DMS53 treated with DMSO at 0.1 percent for 48 hours (cell line): ENCODE results near the gene COLEC11.

Experiments
- DNase-seq: peaks from one replicate; lab custom pipeline; 2025; ENCODE audit not compliant: unreplicated experiment; lab: John Stamatoyannopoulos, UW

COLEC11 gene

DNA sequence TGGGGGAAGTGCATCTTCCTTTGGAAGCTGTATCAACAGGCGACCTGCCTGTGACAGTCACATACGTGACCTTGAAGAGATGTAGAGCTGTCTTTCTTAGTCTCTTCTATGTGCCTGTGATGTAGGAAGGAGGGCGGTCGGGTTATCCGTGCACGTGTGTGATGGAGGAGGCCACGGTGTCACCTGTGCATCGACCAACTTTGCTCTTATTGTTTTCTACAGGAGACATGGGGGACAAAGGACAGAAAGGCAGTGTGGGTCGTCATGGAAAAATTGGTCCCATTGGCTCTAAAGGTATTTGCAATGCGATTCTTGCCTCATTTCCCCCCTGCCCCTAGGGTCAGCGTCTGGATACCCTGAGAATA lies 42.4 kb downstream of the COLEC11 start:
- DNase-seq: no peak

DNA sequence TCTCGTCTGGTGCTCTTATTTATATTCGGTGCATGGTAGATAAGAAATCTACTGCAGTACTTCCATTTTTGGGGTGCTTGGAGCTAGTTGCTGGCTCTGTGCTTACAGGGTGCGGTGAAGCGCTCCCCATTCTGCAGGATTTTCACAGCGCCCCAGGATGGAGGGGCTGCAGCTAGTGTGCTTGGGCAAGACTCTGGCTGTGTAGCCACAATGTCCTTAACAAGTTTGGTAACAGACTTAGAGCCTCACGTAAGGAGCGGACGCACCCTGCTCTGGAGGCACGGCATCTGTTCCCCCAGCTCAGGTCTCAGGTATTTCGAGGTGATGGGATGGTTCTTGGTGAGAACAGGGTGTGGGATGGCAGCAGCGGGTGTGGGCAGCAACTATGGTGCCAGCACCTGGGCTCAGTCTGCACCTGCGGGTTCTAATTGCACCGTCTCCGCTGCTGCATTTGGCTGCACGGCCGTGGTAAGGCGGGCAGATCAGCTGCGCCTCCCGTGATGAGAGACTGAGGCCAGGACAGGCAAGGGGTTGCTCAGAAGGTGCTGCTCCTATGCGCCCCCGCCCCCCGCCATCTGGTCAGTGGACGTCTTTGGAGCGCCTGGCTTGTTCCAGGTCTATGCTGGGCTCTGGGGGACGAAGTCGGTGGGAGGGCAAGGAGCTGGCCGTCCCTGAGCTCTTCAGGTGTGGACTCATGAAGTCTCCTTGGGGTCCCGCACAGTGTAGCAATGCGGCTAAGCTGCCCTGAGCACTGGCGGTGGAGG lies 43.0 kb downstream of the COLEC11 start:
- DNase-seq: no peak

DNA sequence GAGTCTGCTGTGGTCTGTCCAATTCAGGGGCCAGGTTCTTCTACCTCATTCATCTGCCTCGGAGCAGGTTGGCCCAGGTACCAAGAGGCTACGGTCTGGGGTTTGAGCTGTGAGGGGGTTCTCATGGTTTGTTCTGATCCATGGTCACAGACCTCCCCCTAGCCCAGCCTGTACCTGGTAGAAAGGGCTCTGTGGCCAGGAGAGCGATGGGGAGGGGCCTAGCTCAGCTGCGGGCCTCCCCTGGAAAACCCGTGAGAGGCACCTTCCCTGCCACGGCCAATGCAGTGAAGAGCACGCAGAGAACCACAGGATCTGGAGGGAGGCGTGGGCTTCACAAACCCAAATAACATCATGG lies 43.5 kb downstream of the COLEC11 start:
- no peak for DNase-seq

DNA sequence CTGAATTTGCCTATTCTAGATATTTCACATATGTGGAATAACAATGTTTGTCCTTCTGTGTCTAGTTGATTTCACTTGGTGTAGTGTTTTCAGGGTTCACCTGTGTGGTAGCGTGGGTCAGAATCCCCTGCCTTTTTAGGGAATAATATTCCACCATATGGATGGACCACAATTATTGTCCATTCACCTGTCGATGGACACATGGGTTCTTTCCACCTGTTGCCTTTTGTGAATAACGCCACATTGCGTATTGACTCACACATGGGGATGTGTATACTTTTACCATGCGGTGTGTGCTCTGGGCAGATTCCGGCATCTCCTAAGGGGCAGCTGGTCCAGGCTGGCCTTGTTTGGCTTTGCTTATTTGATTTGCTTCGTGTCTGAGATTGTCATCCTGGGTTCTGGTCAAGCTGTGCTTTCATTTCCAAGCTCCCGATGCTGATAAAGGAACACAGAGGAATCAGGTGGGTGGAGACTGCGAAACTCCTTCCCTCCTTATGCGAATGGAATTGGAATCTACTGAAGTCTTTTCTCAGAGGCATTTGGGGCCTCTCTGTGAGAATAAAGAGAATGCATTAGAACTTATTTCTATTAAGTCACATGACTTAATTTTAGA lies 44.2 kb downstream of the COLEC11 start:
- no peak for DNase-seq

DNA sequence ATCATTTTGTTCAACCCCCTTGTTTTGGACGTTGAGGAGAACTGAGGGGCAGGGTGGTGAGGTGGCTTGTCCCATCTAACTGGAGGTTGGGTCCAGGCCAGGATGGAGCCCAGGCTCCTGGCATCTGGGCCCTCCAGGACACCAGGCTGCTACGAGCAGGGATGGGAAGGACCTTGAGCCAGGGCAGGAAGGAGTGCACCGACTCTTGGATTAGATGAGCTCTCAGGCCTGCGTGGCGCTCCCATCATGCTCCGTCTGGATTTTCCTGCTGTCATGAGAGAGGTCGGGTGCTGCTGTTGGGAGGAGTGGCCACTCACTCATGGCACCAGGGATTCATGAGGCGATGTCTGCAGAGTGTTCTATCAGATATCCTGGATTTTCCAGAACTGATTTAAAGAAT lies 44.7 kb downstream of the COLEC11 start:
- no peak for DNase-seq

DNA sequence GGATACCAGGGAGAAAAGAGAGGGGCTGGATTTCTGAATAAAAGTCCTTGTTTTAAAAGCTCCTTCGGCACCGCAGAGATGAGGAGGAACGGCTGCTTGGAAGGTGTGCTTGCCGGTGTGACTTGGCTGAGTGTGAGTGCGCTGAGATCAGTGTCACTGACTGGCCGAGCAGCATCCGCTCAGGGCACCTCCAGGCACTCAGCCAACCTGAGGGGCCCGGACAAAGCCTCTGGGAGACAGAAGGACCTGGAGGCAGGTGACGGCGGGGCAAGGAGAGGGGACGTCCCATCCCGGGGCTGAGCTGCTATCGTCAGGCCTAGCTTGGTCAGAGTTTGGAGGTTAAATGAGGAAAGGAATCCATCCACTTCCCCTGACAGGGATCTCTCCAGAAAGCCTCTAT lies 46.3 kb downstream of the COLEC11 start:
- DNase-seq: no peak

DNA sequence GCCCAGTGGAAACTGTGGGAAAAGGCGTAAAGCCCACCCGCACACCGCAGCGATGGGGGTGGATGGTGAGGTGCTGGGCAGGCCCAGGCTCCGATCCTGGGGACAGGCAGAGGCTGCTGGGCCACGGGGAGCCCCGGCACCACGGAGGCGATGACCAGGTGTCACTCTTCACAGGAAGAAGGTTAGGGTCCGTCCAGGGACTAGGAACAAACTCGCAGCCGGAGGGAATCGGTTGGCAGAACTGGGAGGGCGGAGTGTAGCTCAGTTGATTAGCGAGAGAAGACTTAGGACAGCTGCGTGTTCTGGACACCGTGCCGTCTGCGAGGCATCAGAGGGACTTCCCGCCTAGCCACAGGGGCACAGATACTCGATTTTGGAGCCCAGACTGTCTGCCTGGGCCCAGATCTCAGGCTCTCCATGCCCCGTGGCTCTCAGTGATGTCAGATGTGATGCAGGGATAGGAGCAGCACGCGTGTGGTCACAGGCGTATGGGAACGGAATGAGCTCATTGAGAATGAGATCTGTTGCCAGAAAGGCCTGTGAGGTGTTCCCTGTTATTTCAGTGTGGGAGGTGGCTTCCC lies 47.0 kb downstream of the COLEC11 start:
- no peak for DNase-seq

DNA sequence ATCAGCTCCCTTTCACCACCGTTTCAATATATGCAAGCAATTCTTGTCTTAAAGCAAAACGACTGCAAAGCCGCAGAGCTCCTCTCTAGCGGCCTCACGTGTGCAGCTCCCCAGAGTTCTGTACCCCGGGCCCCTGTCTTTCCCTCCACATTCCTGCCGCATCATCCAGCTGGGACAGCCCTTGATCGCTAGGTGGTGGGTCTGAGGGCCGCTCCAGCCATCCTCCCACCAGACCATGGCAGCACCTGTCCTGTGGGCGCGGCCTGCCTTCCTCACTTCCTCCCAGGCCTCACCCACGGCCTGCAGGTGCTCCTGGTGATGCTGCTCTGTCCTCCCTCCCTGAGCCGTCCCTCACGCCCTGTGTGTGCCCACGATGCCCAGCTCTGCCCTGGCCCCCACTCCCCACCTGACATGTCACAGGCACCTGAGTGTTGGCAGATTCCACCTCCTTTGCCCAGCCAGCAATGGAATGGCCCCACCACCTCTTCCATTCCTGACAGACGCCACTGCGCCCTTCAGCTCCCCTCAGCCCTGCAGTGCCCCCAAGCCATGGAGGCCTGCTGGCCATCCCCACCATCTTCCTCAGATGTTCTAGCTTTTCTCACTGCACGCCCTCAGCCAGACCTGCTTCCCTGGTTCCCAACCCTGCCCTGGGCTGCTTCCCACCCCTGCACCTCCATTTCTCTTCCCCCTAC lies 47.8 kb downstream of the COLEC11 start:
- no peak for DNase-seq

DNA sequence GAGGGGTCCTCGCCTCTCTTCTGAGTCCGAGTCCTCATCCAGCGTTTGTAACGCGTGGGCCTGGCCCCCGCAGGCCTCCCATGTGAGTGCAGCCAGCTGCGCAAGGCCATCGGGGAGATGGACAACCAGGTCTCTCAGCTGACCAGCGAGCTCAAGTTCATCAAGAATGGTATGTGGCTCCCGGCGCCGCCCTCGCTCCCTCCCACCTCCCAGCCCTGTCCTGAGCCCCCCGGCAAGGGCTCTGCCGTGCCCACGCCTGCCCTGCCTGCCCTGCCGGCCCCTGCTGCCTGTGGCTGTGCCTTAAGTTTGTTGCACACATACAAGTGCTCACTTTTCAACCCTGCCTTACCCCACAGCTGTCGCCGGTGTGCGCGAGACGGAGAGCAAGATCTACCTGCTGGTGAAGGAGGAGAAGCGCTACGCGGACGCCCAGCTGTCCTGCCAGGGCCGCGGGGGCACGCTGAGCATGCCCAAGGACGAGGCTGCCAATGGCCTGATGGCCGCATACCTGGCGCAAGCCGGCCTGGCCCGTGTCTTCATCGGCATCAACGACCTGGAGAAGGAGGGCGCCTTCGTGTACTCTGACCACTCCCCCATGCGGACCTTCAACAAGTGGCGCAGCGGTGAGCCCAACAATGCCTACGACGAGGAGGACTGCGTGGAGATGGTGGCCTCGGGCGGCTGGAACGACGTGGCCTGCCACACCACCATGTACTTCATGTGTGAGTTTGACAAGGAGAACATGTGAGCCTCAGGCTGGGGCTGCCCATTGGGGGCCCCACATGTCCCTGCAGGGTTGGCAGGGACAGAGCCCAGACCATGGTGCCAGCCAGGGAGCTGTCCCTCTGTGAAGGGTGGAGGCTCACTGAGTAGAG lies 48.7 kb downstream of the COLEC11 start:
- no peak for DNase-seq

DNA sequence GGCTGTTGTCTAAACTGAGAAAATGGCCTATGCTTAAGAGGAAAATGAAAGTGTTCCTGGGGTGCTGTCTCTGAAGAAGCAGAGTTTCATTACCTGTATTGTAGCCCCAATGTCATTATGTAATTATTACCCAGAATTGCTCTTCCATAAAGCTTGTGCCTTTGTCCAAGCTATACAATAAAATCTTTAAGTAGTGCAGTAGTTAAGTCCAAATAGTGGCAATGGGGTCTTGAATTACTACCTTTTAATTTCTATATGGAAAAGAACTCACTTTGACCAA lies 49.3 kb downstream of the COLEC11 start:
- no peak for DNase-seq

DNA sequence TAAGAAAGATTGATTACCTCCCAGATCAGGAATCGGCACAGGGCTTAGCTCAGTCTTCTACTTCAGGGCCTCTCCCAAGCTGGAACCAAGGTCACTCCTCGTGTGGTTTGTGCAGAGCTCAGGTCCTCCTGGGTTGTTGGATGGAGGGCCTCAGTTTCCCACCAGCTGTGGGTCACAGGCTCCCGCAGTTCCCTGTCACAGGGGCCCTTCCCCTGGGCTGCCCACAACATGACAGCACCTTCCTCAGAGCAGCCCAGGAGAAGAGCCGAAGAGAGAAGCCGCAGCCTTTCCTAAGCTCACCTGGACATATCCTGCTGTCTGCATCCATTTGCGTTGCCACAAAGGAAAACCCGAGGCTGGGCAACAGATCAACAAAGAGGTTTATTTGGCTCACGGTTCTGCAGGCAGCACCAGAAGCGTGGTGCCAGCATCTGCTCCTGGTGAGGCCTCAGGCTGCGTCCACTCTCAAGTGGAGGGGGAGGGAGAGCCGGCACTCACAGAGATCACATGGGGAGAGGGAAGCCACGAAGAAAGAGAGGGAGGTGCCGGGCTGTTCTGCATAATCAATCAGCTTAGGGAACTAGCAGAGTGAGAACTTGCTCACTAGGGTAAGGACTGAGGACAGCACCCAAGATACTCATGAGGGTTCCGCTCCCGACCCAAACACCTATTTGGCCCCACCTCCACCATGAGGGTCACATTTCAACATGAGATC lies 50.1 kb downstream of the COLEC11 start:
- no peak for DNase-seq

DNA sequence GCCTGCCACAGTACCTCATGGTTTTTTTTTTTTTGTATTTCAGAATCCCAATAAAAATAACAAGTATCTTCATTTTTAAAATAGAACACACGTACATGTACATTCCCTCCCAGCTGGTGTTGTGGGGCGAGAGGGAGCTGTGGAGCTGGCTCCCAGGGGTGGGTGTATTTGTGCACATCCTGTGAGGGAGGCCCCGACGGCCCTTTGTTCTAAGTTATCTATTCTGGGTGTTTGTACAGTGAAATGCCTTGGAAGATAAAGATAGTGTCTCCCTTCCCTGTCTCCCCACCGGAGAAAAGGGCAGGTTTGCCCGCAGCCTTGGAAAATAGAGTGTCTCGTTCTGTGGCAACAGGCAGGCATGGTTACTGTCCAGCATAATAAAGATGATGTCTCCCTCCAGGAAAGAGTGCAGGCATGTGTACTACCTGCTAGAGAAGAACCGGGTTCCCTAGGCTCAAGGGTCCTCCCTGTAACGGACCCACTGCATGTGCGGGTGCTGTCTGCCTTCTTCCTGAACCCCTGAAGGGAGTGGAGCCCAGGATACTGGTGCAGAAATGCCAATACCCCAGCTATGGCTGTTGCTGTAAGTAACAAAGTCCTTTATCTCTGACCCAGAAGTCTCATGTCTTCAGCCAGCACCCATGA lies 51.0 kb downstream of the COLEC11 start:
- DNase-seq: no peak

DNA sequence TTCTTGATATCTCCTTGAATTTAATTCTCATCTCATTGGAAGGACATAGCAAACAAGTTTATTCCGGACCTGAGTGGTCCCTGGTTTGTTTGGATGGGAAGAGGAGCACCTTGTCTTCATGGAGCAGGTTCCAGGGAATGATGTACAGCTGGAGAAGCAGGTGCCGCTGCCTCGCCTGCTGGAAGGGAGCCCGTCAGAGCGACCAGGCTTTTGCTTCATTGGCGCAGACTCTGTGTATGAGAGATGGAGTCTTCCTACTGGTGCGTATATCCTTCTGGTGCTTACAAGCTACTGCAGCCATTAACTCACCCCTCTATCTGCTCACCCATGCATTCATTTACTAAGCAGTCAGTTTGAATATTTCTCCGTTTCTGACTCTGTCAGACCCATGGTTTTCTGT lies 51.5 kb downstream of the COLEC11 start:
- no peak for DNase-seq

DNA sequence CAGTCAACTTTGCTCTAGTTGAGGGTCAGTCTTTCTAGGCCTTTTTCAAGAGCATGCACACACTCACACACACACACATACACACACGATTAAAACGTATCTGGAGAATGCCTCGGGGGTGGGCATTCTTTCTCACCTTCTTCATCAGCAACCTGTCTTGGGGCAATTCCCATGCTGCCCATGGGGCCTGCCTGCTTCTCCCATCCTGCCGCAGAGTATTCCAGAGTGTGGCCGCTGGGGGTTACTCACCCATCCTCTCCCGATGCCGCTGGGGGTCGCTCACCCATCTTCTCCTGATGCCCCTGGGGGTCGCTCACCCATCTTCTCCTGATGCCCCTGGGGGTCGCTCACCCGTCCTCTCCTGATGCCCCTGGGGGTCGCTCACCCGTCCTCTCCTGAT lies 52.3 kb downstream of the COLEC11 start:
- no peak for DNase-seq

DNA sequence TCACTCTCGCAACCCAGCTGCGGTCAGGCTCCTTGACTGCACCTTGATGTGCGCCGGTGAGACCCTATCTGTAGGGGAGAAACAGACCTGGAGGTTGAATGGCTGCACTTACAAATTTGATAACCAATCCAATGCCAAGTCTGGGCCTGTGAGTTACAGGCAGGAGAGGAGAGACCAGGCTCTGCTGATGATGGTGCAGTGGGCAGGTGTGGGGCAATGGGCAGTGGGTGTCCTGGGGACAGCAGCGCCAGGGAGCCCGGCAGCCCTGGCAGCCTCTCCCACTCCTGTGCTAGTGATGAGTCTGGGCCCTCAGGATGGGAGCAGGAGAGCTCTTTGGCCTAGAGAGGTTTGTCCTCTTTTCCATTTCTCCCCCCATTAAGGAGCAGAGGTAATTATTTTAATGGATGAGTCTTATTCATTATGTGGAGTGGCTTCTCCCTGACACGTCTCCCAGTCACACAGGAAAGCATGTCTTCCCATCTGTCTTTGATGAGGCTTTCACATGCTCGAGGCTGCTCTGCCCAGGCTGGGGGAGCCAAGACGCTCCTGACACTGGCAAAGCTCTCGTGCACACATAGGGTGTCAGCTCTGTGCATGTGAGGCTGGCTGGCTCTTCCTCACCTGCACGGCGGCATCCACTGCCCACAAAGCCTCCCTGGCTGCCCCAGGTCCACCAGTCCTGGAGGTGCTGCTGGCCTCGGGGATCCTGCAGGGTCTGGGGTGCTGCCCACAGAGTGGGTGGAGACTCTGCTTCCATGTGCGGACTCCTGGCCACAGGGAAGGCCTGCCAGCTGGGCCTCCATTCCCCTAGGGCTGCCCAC lies 53.1 kb downstream of the COLEC11 start:
- no peak for DNase-seq

DNA sequence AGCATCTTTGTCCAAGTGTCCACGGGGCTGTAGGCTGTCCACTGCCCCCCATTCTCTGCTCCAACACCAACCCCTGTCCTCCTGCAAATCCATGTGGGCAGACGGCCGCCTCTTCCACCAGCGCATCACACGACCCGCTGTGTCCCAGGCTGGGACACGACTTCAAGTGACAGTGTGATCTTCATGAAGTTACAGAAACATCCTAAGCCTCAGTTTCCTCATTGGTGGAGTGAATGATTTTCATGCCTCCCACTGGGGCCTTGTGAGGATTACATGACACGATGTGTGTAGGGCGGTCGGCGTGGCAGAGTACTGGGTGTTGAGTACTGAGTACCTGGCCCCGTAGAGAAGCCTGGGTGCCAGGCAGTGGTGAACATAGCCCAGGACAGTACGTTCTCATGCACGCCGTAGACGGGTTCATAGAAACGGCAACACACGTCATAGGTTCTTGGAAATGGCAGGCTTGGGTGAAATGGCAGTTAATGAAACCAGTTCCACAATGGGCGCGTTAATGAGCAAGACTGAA lies 53.8 kb downstream of the COLEC11 start:
- DNase-seq: no peak

DNA sequence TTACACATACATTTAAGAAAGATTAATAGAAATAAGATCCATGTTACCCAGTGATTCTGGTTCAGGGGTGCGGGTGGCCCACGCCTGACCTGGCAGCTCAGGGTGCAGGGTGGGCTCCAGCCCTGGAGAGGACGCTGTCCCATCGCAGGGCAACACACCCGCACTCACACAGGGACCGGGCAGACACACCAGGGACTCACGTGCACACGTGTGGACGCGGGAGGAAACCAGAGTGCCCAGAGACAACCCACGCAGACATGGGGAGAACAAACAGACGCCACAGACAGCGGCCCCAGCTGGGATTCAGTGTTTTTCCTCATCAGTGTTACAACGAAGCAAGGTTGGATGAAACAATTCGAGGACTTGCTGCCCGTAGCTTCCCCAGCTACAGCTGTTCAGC lies 54.7 kb downstream of the COLEC11 start:
- DNase-seq: no peak

DNA sequence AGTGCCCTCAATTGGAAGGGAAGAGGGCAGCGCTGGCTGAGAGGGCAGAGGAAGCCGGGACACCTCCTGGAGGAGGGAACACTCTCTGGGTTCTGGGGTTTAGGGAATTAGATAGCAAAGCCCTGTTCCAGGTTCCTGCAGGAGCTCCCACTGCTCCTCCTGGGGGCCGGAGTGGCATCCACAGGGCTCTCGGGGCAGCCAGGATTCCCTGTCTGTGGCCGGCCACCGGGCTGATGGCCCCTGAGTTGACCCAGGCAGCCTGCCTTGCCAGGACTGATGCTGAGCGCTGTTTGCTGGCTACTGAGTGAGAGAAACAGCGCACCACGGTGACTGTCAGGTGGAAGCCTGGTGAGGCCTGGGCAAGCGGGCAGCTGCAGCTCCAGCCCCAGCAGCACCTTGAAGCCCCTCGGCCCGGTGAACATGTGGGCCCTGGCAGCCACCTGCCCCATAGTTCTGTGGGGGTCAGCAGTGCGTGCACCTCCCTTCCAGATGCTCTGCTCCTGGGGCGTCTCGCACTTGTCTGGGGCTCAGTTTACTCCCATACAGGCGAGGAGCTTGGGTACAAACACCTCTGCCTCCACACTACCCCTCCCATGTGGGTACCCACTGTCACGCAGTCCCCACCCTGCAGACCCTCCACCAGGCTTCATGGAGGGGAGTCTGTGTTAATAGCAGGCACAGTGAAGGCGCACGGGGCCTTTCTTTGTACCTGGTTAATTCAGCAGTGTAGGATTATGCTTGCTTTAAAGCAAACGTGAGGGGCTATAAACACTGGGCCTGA lies 55.4 kb downstream of the COLEC11 start:
- no peak for DNase-seq
